GM21423 (cell line): ENCODE data around the gene TIMM13.
"Not testable (repeated sequence)": the region's sequence is repeated elsewhere in the genome, so short reads cannot be mapped to it uniquely, and the experiment has no call there.

Experiments used
- ATAC-seq: cut with Tn5 transposase; IDR thresholded peaks from one replicate; pipeline ENCODE4 v1.9.1; 2021; ENCODE audit warnings: mild to moderate bottlenecking, moderate library complexity; ENCODE audit not compliant: unreplicated experiment

Gene TIMM13

GRCh38 chr19:2416321-2417097 is 10.9 kb downstream of the TIMM13 start:
- no peak for ATAC-seq

GRCh38 chr19:2415973-2416319 is 11.4 kb downstream of the TIMM13 start:
- ATAC-seq = no peak

- ATAC-seq = no peak
Observed at GRCh38 chr19:2415281-2415972, 12.0 kb downstream of the TIMM13 start.

GRCh38 chr19:2413629-2414028 is 13.8 kb downstream of the TIMM13 start:
- ATAC-seq = no peak

GRCh38 chr19:2413159-2413558 is 14.2 kb downstream of the TIMM13 start:
- ATAC-seq = no peak

- ATAC-seq = no peak
Observed at GRCh38 chr19:2412449-2412848, 14.9 kb downstream of the TIMM13 start.

- no peak for ATAC-seq
Observed at GRCh38 chr19:2411709-2412108, 15.7 kb downstream of the TIMM13 start.

- no peak for ATAC-seq
Observed at GRCh38 chr19:2410023-2410422, 17.4 kb downstream of the TIMM13 start.

- no peak for ATAC-seq
Observed at GRCh38 chr19:2409352-2409912, 18.0 kb downstream of the TIMM13 start.

- no peak for ATAC-seq
Observed at GRCh38 chr19:2408247-2408646, 19.1 kb downstream of the TIMM13 start.

GRCh38 chr19:2399582-2399981 is 27.8 kb downstream of the TIMM13 start:
- no peak for ATAC-seq

- ATAC-seq = no peak
Observed at GRCh38 chr19:2398735-2399305, 28.6 kb downstream of the TIMM13 start.

GRCh38 chr19:2397173-2397572 is 30.2 kb downstream of the TIMM13 start:
- ATAC-seq = not testable (repeated sequence)

- not testable (repeated sequence) for ATAC-seq
Observed at GRCh38 chr19:2395293-2395829, 32.0 kb downstream of the TIMM13 start.

- no peak for ATAC-seq
Observed at GRCh38 chr19:2394442-2395292, 32.7 kb downstream of the TIMM13 start.

- no peak for ATAC-seq
Observed at GRCh38 chr19:2394054-2394441, 33.3 kb downstream of the TIMM13 start.

- not testable (repeated sequence) for ATAC-seq
Observed at GRCh38 chr19:2392899-2393298, 34.5 kb downstream of the TIMM13 start.

GRCh38 chr19:2392366-2392765 is 35.0 kb downstream of the TIMM13 start:
- ATAC-seq = no peak

- ATAC-seq = no peak
Observed at GRCh38 chr19:2391118-2391725, 36.2 kb downstream of the TIMM13 start.

- ATAC-seq = no peak
Observed at GRCh38 chr19:2389594-2389993, 37.8 kb downstream of the TIMM13 start.
